HG03439 (cell line): ENCODE data around the gene S100A8.
"Not testable (repeated sequence)": the region's sequence is repeated elsewhere in the genome, so short reads cannot be mapped to it uniquely, and the experiment has no call there.

Experiments used
- ATAC-seq: cut with Tn5 transposase; IDR thresholded peaks from one replicate; pipeline ENCODE4 v1.9.1; 2021; ENCODE audit warnings: mild to moderate bottlenecking, moderate library complexity; ENCODE audit not compliant: unreplicated experiment

Gene S100A8

DNA sequence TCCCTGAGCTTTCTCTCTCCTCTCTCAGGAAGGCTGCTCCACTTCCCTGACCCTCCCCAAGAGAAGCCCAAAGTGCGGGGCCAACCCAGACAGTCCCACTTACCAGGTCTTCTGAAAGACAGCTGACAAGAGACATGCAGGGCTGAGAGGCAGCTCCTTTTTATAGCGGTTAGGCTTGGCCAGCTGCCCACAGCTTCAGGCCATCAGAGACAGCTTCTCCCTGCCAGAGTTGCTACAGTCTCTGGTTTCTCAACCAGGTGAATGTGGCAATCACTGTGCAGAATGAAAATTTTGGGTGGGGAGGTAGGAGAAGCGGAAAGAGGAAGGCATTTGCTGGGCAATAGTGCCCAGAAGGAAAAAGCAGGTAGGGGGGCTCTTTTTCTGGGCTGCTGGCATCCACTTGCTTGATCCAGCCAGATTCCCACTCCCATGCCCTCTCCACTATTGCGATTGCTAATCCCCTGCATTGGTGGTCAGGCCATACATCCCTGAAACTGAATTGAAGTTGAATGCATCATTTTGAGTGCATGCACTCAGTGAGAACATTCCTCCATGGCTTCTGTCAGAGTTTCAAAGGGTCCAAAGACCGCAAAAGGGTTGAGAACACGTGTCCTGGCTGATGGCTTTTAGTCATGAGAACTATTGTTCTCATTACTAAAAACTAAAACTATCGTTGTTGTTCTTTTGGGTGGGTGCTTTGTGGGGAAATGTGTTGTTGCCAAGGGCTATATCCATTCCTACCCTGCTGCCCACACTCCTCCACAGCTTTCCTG, at the start of gene S100A8:
Gene S100A8, minus strand, starts transcription at position 136 of the 773 bp plus-strand sequence. CDS start 538 bp downstream, outside the sequence.
- ATAC-seq, result no peak

DNA sequence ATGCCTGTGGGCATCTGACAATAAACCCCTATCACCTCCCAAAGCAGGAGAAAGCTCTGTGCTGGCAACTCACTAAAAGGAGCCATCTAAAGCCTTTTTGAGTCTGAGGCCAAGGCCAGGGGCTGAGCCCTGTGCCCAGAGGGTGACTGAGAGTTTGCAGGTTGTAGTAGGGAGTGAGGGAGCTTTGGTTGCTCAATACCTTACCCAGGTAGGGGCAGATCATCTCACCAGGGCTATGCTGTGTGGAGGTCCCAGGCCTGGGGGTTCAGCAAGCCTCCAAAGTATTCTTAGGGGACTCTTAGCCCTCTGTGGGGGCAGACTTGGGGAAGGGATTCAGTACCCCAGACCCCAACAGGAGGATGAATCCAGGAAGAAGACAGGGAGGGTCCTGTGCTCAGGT, 48.4 kb upstream of the S100A8 start:
- ATAC-seq, result no peak

DNA sequence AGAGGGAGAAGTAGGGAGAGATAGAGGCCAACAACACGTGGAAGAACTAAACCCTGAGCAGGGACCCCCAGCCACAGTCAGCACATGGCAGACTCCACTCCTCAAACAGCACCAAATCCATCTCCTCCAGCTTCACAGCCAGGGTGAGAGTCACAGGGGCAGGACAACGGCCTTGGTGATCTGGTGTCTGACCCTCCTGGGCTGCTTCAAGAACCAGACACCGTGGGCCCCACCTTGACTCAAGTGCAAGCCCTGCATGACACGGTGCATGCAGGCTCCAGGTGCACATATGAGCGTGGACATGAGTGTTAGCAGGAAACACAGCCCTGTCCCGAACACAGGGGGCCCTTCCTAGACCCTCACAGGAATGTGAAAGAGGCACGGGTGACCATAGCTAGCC, 47.7 kb upstream of the S100A8 start:
- ATAC-seq, result no peak

DNA sequence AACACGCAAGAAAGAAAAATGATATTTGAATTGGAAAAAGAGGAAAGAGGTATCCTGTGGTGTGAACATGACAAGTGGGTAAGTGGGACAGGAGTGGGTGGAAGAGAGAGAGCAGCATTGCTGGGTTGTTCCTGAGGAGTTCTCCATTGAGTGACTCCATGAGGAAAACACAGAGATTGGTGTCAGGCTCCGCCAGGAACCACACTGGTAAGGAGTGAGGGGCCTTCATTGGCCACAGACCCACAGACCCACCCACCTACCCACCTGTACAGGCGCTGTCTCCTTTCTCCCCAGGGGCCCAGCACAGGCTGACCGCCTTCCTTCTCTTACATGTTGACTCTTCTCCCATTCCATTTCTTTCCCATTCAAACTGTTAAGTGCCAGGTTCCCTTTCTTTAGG, 46.4 kb upstream of the S100A8 start:
- no peak for ATAC-seq

DNA sequence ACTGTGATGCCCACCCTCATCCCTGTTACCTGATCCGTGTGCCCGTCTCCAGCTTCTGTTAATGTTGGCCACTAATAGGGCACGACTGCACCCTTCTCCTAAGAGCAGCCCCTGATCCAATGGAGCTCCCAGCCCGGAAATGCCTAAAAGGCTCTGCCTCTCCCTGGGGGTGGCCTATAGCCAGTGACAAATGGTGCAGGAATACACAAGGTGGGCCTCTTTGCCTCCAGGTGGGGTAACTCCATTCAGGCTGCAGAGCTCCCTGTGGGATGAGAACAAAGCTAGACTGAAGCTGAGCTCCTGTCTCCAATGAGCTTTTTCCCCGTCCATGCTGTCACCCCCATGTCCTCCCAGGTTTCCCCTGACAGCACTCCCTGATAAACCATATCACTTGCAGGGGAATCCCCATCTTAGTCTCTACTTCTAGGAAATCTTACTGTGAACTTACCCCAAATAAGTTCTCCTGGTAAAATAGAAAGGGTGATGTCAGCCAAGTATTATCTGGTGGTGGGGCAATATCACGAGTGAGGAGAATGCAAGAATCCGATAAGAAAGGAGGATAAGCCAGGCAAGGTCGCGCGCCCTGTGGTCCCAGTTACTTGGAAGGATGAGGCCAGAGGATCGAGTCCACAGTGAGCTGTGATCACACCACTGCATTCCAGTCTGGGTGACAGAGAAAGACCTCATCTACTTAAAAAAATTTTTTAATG, 44.0 kb upstream of the S100A8 start:
- no peak for ATAC-seq

DNA sequence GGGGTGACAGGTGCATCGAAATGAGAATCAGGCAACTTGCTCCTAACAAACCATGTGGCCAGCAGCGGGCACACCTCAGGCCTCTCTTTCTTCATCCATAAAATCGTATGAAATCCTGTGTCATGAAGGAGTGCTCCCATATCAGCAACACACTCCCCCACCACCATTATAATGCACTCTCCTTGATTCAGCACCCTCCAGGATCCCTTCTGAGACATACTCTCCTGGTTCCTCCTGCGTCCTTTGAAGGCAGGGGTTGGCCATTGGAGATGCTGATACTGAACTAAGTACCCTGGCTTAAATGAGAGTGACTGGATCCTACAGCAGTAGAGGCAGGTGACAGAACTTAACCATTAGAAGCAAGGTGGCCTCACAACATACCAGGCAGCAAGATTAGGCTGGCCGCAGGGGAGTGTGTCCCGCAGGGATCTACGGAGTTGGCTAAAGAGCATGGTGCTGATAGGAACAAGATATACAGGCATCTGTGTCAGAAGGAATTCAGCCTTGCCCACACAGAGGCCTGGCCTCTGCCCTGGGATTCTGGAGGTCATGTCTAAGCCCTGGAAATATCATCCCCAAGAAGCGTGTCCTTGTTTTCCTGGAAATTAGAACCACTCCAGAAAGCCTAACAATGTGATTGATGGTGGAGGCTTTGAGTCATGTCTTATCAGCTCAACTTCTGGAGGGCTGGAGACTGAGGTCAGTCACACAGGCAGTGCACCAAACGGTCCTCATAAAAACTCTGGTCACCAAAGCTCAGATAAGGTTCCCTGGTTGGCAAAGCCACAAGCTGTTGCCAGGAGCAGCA, 42.2 kb upstream of the S100A8 start:
- no peak for ATAC-seq

DNA sequence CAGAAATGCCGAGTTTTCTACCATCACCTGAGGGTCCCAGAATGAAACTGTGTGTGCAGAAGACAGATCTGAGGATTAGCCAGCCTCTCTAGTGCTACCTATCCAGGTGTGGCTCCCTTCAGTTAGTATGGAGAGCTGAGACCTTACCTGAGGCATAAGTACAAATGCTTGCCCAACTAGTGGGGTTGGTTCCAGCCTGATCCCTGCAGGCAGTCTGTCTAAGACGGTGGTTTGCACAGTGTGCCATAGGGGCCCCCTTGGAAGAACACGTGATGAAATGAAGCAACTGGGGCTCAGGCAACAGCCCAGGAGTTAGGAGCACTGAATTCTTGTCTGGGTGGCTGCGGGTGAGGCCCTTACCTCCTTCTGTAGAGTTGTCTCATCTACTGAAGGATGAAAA, 41.1 kb upstream of the S100A8 start:
- no peak for ATAC-seq

DNA sequence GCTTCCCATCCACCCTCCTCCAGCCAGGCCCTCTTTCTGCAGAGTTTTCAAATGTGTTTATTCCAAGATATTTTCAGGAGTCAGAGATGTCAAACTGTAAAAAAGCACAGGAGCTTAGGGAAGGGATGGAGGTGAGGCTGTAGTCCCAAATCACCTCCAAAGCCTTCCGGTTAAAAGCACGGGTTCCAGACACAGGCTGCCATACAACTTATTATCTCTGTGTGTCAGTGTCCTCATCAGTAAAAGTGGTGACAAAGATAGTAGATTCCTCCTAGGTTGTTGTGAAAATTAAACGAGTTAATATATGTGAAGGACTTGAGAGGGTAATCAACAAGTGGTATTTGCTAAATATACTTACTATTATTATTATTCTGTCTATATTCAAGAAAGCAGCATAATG, 40.6 kb upstream of the S100A8 start:
- no peak for ATAC-seq

DNA sequence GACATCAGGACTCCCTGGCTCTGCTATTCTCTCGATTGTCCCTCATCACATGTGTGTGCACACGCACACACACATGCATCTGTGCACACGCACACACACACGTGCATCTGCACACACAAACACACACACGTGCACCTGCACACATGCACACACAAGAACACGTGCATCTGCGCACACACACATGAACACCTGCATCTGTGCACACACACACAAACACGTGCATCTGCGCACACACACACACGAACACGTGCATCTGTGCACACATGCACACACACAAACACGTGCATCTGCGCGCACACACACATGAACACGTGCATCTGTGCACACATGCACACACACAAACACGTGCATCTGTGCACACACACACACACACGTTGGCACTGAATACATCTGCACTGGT, 40.1 kb upstream of the S100A8 start:
- no peak for ATAC-seq

DNA sequence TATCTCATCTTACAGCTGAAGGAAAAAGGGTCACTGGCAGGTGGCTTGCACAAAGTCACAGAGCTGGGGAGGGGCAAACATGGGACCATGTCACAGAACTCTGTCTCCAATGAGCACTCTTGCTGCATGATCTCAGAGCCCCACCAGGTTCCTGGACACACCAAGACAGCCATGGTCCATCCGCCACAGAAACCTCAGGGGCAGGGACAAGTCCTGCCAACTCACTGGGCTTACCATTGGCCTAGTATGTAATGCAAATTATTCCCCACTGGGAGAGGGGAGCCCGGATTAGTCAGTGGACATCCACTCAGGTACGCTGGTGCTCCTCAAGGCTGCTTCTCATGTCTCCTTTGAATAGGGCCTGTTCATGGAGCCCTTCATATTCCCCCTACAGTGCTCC, 39.7 kb upstream of the S100A8 start:
- no peak for ATAC-seq

DNA sequence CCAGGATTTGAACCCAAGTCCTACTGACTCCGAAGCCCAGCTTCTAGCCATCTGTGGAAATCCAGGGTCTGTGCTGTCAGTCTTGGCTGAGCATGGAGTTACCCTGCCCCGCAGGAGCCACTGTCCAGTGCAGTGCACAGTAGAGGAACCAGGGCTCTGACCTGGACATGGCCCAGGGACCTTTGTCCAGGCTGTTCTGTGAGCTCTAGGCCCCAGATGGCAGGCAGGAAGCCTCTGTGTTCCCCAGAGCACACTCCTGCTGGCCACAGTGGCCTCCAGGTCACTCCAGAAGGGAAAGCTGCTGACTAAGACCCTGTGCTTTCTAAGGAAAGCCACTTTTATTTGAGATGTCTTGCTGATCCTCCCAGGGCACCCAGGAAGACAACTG, 39.3 kb upstream of the S100A8 start:
- ATAC-seq, result no peak

DNA sequence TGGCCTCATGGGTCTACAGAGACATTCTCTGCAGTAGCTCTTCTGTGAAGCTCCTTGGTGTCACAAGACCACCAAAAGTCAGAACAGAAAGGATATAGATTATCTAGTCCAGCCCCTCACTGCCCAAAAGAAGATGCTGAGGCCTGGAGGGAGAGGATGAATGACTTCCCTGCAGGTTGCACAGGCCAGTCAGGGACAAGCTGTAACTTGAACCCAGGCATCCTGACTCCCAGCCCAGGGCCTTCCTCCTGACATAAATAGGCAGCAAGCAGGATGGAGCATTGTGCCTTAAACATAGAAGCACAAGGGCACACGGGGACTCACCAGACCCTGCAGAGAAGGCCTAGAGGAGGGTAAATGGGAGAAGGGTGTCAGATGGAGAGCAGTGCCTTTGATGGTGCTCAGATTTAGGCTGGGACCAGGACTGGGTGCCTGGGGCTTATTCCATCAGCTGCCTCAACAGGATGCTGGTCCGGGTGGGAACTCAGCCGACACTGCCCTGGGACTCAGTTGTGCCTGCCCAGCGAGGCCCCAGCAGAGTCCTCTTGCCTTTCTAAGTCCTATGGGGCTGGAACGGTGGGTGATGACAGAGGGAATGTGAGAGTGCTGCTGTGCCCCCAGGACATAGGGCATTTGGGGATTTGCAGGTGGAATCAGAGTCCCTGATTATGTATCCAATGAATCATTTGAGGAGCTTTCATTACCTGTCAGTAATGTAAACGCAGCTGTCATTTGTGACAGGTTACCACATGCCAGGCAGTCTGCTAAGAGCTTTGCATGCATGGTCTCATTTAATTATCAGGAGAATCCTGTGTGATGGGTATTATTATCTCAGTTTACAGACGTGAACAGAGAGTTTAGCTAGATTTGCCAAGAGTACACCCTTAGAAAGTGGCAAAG, 38.6 kb upstream of the S100A8 start:
- no peak for ATAC-seq

DNA sequence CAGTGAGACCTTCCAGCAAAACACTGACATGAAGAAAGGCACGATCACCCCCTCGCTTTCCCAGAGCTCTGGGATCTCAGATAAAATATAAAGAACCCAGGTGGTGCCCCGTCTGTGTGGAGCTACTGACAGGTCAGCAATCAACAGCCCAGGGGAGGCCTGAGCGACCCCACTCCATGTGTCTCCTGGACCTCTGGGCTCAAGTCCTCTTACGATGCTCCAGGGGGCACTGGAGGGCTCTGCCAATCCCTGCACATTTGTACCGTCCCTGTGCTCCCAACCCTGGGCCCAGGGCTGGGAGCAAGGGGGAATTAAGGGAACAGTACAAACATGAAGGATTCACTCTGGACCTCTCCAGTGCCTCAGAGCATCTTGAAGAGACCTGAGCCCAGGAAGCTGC, 37.9 kb upstream of the S100A8 start:
- ATAC-seq, result no peak

DNA sequence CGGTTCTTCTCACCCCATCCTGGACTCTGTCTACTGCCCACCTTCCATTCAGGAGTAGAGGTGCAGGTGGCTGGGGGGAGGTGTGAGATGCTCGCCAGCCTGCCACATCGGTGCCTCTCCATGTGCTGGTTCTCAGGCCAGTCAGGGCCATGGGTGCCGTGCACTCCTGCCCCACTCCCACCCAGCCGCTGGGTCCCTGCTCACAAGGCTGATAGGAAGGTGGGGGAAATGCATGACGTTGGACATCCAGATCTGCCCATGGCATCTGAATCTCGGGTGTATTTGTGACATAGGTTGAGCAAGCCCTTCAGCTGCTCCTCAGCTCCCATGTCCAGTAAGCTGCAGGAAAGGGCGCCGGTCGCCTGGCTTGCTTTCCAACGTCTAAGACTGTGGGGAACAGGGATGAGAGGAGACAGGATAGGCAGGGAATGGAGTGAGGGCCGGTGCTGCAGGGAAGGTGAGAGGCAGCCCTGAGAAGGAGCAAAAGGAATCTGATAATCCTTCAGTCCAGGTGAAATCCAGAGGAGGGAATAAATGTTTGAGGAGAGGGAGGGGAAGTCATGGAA, 37.3 kb upstream of the S100A8 start:
- ATAC-seq, result no peak

DNA sequence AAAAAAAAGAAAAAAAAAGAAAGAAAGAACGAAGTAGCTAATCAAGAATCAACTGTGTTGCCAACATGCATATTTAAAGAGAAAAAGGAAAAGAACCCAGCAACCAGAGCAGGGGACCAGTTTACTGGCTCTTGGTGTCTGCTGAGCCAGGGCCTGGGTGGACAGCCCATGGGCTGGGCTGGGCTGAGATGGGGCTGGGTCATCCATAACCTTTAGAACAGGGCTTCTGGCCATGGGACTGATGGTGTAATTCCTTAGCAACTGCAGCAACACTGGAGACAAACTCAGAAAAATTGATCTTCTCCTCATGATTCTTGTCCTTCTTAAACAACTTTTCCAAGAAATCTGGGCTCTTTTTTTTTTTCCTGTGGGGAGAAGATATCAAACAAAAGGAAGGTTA, 35.9 kb upstream of the S100A8 start:
- ATAC-seq, result no peak

DNA sequence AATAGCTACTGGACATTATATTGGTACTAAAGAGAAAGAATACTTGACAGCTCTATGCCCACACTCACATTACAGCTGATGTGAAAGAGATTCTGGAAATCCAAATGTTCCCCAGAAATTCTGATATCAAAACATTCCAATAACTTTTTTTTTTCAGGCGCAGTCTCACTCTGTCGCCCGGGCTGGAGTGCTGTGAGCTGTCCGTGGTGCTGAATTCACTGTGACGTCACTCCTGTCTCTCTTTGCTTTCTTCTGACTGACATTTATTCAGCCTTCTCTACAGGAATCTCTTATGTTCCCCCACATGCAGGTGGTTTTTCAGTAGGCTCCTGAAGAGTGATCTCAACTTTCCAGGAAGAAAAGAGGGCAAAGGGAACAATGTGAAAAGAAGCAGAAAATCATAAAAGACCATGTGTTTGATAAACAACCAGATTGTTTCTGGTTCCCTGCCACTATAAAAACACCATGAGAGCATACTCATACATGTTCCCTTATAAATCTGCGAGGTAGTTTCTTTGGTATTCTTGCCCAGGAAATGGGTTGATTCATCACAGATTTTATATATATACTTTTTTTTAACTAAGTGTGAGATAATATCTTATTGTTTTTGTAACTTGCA, 31.7 kb upstream of the S100A8 start:
- ATAC-seq, result no peak

DNA sequence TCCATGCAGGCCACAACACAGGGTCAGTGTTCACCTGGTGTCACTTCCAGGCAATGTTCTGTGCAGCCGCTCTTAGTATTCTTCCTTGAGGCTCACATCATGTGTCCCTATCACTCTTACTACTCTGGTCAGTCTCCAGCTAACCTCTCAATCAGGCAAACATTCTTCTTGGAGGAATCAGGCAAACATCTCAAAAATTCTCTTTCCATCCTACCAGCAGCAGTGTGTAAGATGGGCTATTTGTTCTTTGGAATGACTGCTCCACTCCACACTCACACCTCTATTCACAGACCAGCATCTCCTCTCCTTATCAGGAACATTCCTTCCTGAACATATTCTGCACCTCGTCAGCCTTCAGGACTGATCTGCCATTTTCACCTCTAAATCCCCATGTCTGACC, 29.4 kb upstream of the S100A8 start:
- no peak for ATAC-seq

DNA sequence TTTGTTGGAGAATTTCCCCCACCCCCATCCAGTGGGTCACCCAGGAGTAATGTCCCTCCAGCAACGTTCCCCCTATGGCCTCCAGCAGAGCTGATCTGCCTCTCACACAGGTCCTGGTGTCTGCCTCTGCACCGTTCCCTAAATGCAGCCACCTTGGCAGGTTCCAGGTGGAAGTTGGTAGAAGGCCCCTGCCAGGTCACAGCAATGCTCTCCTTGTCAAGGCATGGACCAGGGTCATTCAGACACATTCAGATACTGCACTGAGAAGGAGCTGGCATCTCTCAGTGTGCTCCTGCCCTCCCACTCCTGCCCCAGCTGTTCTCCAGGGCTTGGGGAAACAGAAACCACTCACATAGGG, 28.5 kb upstream of the S100A8 start:
- ATAC-seq, result not testable (repeated sequence)

DNA sequence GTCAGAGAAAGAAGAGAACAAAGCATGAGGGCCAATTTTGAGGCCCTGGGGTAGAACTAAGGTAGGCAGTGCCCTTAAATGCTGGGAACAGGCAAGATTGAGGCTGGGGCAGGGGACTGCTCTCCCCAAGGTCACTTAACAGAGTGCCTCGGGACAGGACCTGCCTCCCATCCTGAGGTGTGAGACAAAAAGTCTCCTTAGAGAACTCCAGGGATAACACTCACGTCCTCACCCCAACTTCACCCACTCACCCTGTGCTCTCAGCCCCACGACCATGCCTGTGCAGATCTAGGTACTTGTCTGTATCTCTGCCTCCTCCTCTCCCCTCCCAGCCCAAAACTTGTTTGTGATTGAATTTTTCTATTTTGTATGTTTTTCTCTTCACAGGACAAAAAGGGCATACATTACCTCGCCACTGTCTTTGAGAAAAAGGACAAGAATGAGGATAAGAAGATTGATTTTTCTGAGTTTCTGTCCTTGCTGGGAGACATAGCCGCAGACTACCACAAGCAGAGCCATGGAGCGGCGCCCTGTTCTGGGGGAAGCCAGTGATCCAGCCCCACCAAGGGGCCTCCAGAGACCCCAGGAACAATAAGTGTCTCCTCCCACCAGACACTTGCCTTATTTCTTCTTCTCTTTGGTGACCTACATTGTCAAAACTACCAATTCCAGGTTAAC, 28.0 kb upstream of the S100A8 start:
- ATAC-seq, result not testable (repeated sequence)
